Measurements from ENCODE around the gene CARS1. TPM values are rescaled to one million over a fixed set of nuclear protein-coding genes. Genes with fewer than 3 reads are reported as not detected.

Gene CARS1
- total RNA-seq, 4 donors from 2014 or later, result 41.7 to 59.9 (median 54.1) TPM

GRCh38 chr11:2987881-2988861, 69.1 kb downstream of the CARS1 start:
- Histone ChIP-seq H3K4me3 (peak overlapping the region in 3 of 4 donors; percentile 21 to 98 (median 90)), H3K36me3 (no peaks in the 10 kb centered on the region), H3K27ac (peak overlapping the region; percentile 98 to 99 (median 98)), H3K9me3 (no peaks in the 10 kb centered on the region), H3K27me3 (no peaks in the 10 kb centered on the region), H3K4me1 (peaks cover 3 to 46% (median 12%) of the 10 kb centered on the region in 4 donors)
- no peak for DNase-seq
- TF ChIP-seq CTCF (IDR thresholded peaks at IDR 0.05), result no peak
- no peak for TF ChIP-seq POLR2A (IDR thresholded peaks at IDR 0.05)

- Histone ChIP-seq H3K27ac (no peak overlapping the region), H3K4me1 (peaks cover 0 to 23% (median under 1%) of the 10 kb centered on the region in 4 donors), H3K36me3 (peaks cover 0 to 7% (median 0%) of the 10 kb centered on the region in 3 donors), H3K9me3 (no peaks in the 10 kb centered on the region), H3K27me3 (no peaks in the 10 kb centered on the region), H3K4me3 (no peak overlapping the region)
- DNase-seq, result no peak
- TF ChIP-seq POLR2A (IDR thresholded peaks at IDR 0.05) (no peak), CTCF (IDR thresholded peaks at IDR 0.05) (no peak)
These were observed 73.3 kb downstream of the CARS1 start for GRCh38 chr11:2983908-2984307.

- no peak overlapping the region for H3K27ac ChIP-seq
- TF ChIP-seq CTCF (IDR thresholded peaks at IDR 0.05), result no peak
- no peak for TF ChIP-seq POLR2A (IDR thresholded peaks at IDR 0.05)
These were observed 75.0 kb downstream of the CARS1 start for GRCh38 chr11:2982214-2982613.

GRCh38 chr11:2981130-2981529, 76.1 kb downstream of the CARS1 start:
- H3K4me3 ChIP-seq, result no peak overlapping the region
- TF ChIP-seq CTCF (IDR thresholded peaks at IDR 0.05) (no peak), POLR2A (IDR thresholded peaks at IDR 0.05) (no peak)
- no peaks in the 10 kb centered on the region for H3K27me3 ChIP-seq
- DNase-seq, result no peak
- H3K9me3 ChIP-seq, result no peaks in the 10 kb centered on the region
- peaks cover 0 to 5% (median 0%) of the 10 kb centered on the region in 4 donors for H3K4me1 ChIP-seq
- H3K36me3 ChIP-seq, result peaks cover 0 to 34% (median 0%) of the 10 kb centered on the region in 3 donors
- H3K27ac ChIP-seq, result no peak overlapping the region

More at GRCh38 chr11:2982214-2982613, 75.0 kb downstream of the CARS1 start:
- Histone ChIP-seq H3K36me3 (peaks cover 0 to 24% (median 0%) of the 10 kb centered on the region in 3 donors), H3K27me3 (no peaks in the 10 kb centered on the region), H3K4me3 (no peak overlapping the region), H3K4me1 (peaks cover 0 to 6% (median 0%) of the 10 kb centered on the region in 4 donors), H3K9me3 (no peaks in the 10 kb centered on the region)
- no peak for DNase-seq

- H3K27me3 ChIP-seq, result no peaks in the 10 kb centered on the region
- peaks cover 0 to 42% (median 0%) of the 10 kb centered on the region in 3 donors for H3K36me3 ChIP-seq
- no peaks in the 10 kb centered on the region for H3K9me3 ChIP-seq
- no peak overlapping the region for H3K4me3 ChIP-seq
- no peak overlapping the region for H3K27ac ChIP-seq
- no peak for DNase-seq
- no peaks in the 10 kb centered on the region for H3K4me1 ChIP-seq
- no peak for TF ChIP-seq CTCF (IDR thresholded peaks at IDR 0.05)
- TF ChIP-seq POLR2A (IDR thresholded peaks at IDR 0.05), result no peak
These were observed 76.9 kb downstream of the CARS1 start for GRCh38 chr11:2980168-2980840.

Data from Peyer's patch (tissue), 4 donors.